ENCODE results near the gene NAA40.

NAA40 gene

GRCh38 chr11:63938479-63939396 is at the start of gene NAA40:
TSS of gene NAA40 (plus strand) at chr11:63939002. CDS start at chr11:63939097, 95 bp downstream.
- DNase-seq (ENCODE audit: low read depth) = peak; percentile 92

DNA sequence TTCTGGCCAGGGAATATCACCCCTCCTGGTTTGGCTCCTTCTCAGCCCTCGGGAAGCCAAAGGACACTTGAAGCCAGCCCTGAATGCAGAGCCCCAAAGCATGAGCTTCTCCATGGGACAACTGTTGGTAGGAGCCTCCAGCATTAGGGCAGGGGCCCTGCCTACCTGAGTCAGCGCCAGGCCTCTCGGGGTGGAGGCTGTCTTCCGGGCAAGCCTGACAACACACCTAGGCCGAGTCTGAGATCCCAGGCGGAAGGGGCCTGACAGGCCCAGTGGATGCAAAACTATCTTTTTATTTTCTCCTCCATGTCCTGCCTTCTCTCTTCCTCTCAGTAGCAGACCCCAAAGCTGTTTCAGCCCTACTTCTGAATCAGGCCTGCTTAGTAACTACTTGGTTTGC is 49.5 kb upstream of the NAA40 start:
- no peak for DNase-seq (ENCODE audit: low read depth)

GRCh38 chr11:63890368-63890767 is 48.4 kb upstream of the NAA40 start:
- no peak for DNase-seq (ENCODE audit: low read depth)

DNA sequence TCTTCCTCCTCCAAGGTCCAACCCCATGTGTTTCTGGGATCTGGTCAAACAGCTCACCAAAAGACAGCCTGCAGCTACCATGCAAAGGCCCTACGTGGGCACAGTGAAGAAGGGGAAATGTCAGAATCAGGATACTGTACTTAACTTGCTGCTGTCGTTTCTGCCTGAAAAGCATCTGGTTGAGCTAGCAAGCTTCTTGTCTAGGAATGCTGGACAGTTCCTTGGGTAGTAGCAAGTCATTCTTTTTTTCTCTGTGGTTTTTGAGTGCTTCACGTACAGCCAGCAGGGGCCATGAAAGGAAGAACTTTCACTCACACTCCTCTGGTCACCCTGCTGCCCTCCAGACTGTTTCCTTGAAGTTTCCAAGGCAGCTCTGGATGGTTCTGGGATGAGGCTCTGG is 46.6 kb upstream of the NAA40 start:
- peak; percentile 84 for DNase-seq (ENCODE audit: low read depth)

GRCh38 chr11:63893355-63893754 is 45.4 kb upstream of the NAA40 start:
- DNase-seq (ENCODE audit: low read depth) = no peak

- no peak for DNase-seq (ENCODE audit: low read depth)
These were observed 42.7 kb upstream of the NAA40 start for GRCh38 chr11:63896071-63896470.

DNA sequence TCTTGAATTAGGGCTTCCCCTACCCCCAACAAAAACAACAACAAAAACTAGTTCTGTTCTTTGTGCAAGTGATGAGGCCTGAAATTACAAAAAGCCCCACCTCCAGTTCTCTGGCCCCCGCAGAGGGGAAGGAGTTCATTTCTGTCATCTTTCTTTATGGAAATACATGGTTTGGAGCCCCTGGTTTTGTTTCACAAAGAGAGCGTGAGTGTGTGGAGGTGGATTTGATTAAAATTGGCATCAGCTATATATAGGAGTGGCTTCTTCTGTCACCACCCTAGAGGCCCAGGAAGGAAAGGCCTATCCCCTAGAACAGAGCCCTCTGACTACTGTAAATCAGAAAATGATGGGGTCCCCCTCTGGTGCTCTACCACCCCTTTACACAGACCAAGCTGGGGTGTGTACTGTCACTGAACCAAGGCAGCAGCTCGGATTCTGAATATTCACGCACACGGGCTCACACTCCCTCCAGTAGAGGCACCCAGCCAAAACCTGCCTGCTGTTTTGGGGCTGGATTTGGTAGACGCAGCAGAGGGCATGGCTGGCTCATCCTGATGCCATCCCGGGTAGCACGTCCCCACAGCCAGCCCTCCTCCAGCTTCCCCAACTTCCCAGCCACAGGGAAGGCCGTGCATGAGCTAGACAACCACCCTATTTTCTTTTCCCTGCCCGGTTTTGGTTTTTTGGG is 41.2 kb upstream of the NAA40 start:
- DNase-seq (ENCODE audit: low read depth) = no peak

- DNase-seq (ENCODE audit: low read depth) = no peak
These were observed 37.1 kb upstream of the NAA40 start for GRCh38 chr11:63901660-63902059.

DNA sequence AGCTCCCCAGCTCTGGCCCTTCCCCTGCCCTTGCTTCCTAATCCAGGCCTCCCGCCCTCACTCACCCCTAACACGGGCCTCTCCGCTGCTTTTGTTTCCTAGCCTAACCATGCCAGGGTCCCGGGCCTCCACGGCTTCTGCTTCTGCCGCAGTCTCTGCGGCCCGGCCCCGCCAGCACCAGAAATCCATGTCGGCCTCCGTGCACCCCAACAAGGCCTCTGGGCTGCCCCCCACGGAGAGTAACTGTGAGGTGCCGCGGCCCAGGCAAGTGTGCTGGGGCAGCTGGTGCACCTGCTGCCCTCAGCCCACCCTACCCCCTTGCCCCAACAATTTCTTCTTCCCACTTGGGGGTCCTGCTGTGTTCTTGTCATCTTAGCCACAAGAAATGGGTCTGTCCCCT is 34.9 kb upstream of the NAA40 start:
- DNase-seq (ENCODE audit: low read depth) = peak; percentile 46

GRCh38 chr11:63904743-63905142 is 34.1 kb upstream of the NAA40 start:
- DNase-seq (ENCODE audit: low read depth) = no peak

DNA sequence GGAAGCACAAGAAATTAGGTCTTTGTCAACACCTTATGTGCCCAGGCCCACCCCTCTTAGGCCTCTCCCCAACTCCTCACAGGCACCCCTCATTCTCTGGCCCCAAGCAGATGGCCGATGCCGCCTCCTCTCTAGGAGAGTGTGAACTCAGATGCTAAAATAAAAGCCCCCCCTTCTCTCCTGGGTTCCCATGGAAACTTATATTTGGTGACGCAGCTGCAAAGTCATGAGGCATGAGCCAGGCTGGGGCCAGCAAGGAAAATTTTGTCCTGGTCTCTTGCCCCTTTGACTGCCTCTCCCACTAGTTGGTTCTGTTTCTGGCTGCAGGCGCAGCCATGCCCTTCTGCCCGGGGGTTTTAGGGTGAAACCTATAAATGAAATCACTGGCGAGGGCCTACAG is 33.6 kb upstream of the NAA40 start:
- no peak for DNase-seq (ENCODE audit: low read depth)

GRCh38 chr11:63906087-63906486 is 32.7 kb upstream of the NAA40 start:
- DNase-seq (ENCODE audit: low read depth) = no peak

DNA sequence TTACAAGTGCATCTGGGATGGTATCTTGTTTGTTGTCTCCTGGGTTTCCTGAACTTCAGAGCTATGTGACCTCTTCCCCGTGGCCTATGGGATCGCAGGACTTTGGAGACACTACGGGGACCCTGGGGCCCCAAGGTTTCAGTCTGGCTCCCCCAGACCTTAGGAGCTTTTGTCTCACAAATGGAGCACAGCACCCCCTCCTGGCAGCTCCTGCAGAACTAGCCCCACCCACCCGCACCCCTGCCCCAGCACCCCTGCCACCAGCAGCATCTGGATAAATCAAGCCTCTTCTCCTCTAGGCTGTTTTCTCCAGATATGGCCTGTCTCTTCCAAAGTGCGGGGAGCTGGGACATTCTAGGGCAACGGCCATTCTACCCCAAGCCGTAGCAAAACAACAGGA is 32.2 kb upstream of the NAA40 start:
- no peak for DNase-seq (ENCODE audit: low read depth)

DNA sequence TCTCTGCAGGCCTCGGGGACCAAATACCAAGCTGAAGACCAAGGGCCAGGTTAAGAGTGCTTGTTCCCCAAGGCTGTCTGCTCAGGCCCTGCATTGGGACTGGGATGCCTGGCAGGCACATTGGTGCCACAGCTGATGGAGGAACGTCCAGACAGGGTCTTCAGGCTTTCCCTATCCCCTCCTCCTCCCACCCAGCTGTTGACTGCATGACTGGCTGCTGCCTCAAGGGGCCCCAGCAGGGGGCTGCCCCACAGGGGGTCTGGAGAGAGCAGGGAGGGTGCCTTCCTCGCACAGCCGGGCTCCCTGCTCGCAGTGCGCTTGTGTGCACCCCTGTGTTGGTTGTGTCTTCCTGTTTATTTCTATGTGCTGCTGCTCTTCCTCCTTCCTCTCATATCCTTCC is 31.7 kb upstream of the NAA40 start:
- DNase-seq (ENCODE audit: low read depth) = no peak

GRCh38 chr11:63907808-63908530 is 30.8 kb upstream of the NAA40 start:
- no peak for DNase-seq (ENCODE audit: low read depth)

DNA sequence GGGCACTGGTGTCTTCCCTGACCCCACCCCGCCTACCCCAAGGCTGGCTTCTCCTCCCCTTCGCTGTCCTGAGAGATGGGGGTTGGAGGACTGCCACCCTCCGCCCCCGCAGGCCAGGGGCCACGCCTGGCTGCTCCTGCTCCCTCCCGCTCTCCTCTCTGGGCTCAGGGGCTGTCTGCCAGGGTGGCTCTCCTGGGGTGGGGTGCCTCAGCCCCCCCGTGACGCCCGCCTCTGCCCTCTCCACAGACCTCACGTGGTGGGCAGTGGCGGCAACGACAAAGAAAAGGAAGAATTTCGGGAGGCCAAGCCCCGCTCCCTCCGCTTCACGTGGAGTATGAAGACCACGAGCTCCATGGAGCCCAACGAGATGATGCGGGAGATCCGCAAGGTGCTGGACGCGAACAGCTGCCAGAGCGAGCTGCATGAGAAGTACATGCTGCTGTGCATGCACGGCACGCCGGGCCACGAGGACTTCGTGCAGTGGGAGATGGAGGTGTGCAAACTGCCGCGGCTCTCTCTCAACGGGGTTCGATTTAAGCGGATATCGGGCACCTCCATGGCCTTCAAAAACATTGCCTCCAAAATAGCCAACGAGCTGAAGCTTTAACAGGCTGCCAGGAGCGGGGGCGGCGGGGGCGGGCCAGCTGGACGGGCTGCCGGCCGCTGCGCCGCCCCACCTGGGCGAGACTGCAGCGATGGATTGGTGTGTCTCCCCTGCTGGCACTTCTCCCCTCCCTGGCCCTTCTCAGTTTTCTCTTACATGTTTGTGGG is 30.0 kb upstream of the NAA40 start:
- DNase-seq (ENCODE audit: low read depth) = no peak

- DNase-seq (ENCODE audit: low read depth) = no peak
These were observed 29.0 kb upstream of the NAA40 start for GRCh38 chr11:63909591-63910506.

- no peak for DNase-seq (ENCODE audit: low read depth)
These were observed 28.1 kb upstream of the NAA40 start for GRCh38 chr11:63910675-63911074.

DNA sequence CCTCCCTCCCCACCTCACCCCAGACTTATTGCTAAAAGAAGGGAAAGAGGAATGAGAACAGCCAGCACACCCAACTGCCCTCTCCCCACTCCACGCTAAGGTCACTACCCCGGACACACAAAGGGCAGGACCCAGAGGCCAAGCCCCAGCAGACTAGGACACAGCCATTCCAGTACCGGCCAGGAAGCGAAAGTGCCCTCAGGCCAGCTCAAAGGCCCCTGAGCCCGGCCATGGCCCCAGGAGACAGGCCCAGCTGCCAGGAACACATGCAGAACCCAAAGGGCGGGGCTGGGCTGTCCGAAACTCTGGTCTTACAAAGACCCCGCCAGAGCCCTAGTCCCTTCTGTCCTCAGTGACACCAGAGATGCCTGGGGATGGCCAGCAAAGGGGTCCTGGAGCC is 27.4 kb upstream of the NAA40 start:
- DNase-seq (ENCODE audit: low read depth) = no peak

GRCh38 chr11:63911876-63912275 is 26.9 kb upstream of the NAA40 start:
- no peak for DNase-seq (ENCODE audit: low read depth)

DNA sequence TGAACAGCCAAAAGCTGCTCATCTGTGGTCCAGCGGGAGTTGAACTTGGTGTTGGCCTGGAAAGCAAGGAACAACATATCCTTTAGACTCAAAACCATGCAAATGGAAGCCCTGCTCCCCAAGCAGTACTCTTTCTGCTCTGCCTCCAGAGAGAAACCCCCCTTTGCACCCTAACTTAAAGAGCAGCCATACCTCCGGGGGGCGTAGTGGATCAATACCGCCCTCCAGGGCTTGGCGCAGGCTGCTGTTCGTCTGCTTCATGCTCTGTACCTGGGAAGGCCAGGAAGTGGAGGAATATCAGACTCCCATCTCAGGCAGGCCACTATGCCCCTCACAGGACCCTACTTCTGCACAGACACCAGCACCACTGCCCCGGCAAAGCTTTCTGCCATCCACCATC is 26.1 kb upstream of the NAA40 start:
- no peak for DNase-seq (ENCODE audit: low read depth)
